Astrocyte of the spinal cord (primary cell): ENCODE data around the gene GLS.
"Not testable (repeated sequence)": the region's sequence is repeated elsewhere in the genome, so short reads cannot be mapped to it uniquely, and the experiment has no call there.

ENCODE experiments used
- DNase-seq: peaks from one replicate; pipeline ENCODE4 v3.0.0; 2011; ENCODE audit warnings: low read depth, low spot score
- H3K4me3 ChIP-seq: 2 replicates; pipeline ENCODE4 v1.5.1; 2011; ENCODE audit warnings: low read depth, mild to moderate bottlenecking, low read length, moderate library complexity
- CTCF ChIP-seq: IDR thresholded peaks from 2 replicates; pipeline ENCODE4 v1.5.1; 2012; ENCODE audit warnings: low read depth, mild to moderate bottlenecking, low read length, inconsistent platforms
- in situ Hi-C: cut with HindIII; loops from 2 replicates; pipeline ENCODE4 v1.10.0; 2017; ENCODE audit warnings: low sequenced_read_pairs

Gene GLS

DNA sequence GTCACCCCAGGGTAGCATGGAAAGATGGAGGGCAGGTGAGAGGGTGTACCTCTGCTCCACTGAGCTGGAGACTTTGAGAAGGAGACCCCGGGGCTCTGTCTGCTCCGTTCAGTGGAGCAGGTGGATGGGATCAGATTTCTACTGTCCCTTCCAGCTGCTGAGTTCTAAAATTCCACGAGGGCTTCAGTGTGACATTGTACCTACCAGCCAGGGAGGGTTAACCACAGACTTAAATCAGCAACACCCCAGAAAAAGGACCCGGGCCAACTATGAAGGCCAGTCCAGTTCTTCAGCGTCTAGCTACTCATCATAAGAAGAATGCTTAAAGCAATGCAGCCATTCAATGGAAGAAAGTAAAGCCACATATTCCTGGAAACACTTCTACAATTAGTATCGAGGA lies 109.5 kb downstream of the GLS start:
- no peak for DNase-seq
- TF ChIP-seq CTCF = no peak
- in situ Hi-C loops = no loop called here
- no peak overlapping the region for H3K4me3 ChIP-seq

DNA sequence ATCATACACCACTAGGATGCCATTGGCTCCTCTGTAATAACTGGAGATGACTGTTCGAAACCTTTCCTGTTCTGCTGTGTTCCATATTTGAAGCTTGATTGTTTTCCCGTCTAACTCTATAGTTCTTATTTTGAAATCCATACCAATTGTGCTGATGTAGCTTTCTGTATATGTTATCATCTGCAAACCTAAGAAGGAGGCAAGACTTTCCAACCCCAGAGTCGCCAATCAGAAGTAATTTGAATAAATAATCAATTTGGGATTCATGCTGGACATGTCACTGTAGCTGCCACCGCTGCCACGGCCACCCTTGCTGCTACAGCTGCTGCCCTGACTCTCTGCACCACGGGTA lies 112.6 kb downstream of the GLS start:
- in situ Hi-C loops = no loop called here
- no peak for DNase-seq
- no peak for TF ChIP-seq CTCF
- no peak overlapping the region for H3K4me3 ChIP-seq

DNA sequence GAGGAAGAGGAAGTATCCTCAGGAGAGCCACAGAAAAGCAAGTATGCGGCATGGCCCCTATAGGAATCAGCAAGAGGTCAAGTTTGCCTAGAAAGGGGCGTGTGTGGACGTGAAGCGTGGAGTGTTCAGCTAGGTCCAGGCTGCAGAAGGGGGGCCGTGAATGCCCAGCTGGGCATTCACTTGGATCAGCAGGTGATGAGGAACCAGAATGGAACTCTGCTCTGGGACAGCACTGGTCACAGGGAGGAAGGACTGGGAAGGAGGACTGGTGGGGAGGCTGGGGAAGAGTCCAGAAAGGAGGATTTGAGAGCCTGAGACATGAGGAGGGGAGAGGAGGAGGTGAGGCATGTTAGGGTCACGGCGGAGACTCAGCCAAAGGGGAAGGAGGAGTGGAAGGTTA lies 113.5 kb downstream of the GLS start:
- in situ Hi-C loops = no loop called here
- no peak for DNase-seq
- H3K4me3 ChIP-seq = no peak overlapping the region
- no peak for TF ChIP-seq CTCF

DNA sequence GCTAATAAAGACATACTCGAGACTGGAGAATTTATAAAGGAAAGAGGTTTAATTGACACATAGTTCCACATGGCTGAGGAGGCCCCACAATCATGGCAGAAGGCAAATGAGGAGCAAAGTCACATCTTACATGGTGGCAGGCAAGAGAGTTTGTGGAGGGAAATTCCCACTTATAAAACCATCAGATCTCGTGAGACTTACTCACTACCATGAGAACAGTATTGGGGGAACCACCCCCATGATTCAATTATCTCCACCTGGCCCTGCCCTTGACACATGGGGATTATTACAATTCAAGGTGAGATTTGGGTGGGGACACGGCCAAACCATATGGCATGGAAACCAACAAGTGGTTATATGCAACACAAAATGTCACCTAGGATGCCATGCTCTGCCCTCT lies 114.7 kb downstream of the GLS start:
- in situ Hi-C loops, H3K4me3 ChIP-seq, DNase-seq: not testable (repeated sequence)

GRCh38 chr2:190996338-190996946 lies 115.8 kb downstream of the GLS start:
- TF ChIP-seq CTCF = peak; percentile 80
- no peak for DNase-seq
- in situ Hi-C loops = no loop called here
- no peak overlapping the region for H3K4me3 ChIP-seq

- DNase-seq = no peak
- no peak for TF ChIP-seq CTCF
Observed at GRCh38 chr2:190996947-190997346, 116.3 kb downstream of the GLS start.

GRCh38 chr2:190997526-190998113 lies 117.0 kb downstream of the GLS start:
- DNase-seq = no peak
- in situ Hi-C loops = no loop called here
- TF ChIP-seq CTCF = no peak
- H3K4me3 ChIP-seq = no peak overlapping the region

More at GRCh38 chr2:190996947-190997346, 116.3 kb downstream of the GLS start:
- in situ Hi-C loops = no loop called here
- H3K4me3 ChIP-seq = no peak overlapping the region
